ENCODE measurements around the gene SSB.
"Not testable (repeated sequence)": the region's sequence is repeated elsewhere in the genome, so short reads cannot be mapped to it uniquely, and the experiment has no call there.

Gene SSB

DNA sequence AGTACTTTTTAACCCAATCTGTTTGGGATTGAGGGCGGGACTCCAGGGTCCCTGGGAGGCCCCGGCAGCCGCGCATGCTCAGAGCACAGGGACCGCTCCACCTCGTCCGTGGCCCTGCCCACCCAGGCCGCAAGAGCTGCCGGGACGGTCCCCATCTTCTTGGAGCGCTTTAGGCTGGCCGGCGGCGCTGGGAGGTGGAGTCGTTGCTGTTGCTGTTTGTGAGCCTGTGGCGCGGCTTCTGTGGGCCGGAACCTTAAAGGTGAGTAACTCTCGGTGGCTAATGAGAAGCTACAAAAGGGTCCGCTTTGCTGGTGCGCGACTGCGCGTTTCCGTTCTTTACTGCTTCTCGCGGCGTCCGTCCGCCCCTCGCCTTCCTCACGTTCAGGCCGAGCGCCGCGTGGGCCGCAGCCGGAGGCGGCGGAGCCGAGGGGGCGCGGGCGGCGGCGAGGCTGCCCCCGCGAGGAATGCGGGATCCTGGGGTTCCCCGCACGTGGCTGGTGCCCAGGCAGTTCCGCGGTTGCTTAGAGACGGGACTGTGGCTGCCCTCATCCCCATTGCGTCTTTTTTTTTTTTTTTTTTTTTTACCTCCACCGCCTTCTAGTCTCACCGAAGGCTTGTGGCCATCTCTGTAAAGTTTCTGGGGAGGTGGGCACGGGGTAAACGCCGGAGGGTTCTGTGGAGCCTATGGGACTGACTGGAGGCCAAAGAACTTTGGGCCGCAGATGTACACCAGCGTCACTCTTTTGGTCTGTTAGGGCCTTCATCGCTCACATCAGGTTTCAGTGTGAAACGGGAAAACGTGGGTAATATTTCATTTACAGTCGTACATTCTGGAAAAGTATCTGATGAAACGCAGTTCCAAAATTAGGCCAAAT is at the start of gene SSB:
Gene SSB, plus strand, starts transcription at position 154 of the 875 bp plus-strand sequence. CDS start 2,090 bp downstream, outside the sequence.
- DNase-seq = peak; percentile 98

DNA sequence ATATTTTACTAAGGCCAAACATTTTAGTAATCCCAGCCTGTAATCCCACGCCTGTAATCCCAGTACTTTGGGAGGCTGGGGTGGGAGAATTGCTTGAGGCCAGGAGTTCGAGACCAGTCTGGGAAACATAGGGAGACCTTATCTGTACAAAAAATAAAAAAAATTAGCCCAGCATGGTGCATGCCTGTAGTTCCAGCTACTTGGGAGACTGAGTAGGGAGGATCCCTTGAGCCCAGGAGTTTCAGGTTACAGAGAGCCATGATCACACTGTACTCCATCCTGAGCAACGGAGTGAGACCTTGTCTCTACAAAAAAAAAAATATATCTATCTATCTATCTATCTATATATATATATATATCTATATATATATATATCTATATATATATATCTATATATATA is 45.9 kb upstream of the SSB start:
- DNase-seq = no peak

DNA sequence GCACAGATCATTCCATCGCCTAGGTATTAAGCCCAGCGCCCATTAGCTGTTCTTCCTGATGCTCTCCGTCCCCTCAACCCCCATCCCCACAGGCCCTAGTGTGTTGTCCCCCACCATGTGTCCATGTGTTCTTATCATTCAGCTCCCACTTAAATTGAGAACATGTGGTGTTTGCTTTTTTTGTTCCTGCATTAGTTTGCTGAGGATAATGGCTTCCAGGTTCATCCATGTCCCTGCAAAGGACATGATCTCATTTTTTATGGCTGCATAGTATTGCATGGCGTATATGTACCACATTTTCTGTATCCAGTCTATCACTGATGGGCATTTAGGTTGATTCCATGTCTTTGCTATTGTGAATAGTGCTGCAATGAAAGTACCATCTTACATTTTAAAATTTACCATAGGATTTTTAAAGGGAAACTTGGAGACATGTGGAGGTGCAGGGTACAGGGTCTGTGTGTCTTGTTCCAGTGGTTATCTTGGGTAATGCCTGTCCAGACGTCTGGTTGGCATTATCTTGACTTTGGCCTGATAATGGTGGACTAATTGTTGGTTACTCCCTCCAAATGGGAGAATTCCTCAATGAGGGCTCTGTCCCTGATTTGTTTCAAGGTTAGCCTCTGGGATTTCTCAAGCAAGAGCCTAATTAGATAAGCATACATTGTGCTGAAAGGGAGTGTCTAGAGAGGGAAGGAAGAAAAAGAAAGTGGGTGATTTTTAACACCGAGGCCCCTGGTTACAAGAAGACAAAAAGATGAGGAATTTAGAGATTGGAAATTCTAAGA is 43.4 kb upstream of the SSB start:
- DNase-seq = no peak

DNA sequence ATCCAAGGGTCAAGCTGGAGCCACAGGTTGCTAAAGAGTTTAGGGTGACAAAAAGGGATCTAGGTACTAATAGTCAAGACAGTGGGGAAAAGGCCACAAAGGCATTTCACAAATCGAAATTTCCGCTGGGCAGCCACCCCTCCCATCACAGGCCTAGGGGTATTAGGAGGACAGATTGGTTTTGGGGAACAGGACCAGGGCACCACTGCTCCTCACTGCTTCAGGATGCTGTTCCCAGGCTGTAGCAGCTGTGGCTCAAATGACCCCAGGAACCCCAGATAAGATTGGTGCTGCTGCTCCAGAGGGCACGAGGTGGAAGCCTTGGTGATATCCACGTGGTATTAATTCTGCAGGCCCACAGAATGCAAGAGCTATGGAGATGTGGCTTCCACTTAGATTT is 42.3 kb upstream of the SSB start:
- DNase-seq = no peak

DNA sequence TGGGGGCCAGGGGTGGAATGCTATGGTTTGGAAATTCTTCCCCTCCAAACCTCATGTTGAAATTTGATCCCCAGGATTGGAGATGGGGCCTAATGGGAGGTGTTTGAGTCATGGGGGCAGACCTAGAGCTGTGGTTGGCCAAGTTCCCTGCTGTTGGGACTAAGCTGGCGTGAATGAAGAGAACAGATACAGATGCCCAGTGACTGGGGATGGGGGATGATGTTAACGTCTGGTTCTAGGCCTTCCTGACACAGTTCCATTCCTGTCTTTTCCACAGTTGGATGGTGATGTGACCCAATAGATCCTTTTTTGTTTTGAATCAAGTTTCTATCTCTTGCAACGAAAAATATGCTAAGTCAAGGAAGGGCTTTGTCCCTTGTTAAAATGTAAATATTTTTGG is 41.3 kb upstream of the SSB start:
- DNase-seq = no peak

DNA sequence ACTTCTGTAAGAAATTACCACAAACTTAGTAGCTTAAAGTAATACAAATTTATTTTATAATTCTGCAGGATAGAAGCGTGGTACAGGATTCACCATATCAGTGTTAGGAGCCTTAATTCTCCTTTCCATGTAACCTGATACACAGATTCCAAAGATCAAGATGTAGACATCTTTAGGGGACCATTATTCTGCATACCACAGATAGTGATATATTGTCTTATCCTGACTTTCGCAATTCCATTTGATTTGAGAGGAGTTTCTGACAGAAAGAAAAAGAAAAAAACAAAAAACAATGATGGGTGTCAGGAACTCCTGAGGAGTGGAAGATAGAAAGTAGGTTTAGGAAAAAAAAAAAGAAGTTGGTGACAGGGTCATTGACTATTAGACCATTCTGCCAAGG is 40.9 kb upstream of the SSB start:
- no peak for DNase-seq

DNA sequence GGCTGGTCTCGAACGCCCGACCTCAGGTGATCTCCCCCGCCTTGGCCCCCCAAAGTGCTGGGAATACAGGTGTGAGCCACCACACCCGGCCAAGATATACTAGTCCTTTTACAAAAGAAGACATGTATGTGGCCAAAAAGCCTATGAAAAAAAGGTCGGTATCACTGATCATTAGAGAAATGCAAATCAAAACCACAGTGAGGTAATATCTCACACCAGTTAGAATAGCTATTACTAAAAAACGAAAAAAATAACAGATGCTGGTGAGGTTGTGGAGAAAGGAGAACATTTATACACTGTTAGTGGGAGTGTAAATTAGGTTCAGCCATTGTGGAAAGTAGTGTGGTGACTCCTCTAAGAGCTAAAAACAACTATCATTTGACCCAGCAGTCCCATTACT is 38.7 kb upstream of the SSB start:
- DNase-seq = no peak

DNA sequence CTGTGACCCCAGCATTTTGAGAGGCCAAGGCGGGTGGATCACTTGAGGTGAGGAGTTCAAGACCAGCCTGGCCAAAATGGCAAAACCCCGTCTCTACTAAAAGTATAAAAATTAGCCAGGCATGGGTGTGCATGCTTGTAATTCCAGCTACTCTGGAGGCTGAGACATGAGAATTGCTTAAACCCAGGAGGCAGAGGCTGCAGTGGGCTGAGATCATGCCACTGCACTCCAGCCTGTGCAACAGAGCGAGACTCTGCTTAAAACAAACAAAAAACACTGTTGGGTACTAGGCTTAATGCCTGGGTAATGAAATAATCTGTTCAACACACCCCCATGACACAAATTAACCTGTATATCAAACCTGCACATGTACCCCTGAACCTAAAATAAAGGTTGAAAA is 37.9 kb upstream of the SSB start:
- DNase-seq = not testable (repeated sequence)

DNA sequence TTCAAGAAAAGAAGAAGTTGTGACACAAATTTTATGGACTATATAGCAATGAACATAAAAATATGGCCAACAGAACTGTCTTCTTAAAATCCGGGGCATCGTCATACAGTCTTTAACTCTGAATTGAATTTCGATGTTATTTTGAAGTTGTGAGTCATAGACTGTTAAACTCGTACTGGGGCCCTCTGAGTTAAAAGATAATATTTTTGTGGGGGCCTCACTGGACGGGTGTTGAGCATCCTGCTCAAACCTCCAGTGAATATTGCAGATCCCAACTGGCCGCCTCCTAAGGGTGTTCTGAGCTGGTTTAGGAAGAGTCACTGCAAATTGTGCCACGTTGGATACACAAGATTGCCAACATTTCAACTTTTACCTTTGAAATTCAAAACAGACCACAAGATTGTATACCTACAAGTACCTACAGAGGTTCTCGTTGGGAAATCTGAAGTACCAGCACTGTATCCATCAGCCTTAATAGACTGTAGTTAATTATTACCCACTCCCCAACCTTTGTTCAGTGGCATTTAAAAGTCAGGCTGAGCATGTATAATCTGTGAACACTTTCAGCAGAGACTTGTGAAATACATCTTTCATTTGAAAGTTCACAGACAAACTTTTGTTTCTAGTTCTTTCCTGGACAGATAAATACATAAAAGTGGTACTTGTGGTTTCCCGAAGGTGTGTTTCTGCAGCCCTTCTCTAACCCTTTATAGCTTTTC is 37.3 kb upstream of the SSB start:
- no peak for DNase-seq

DNA sequence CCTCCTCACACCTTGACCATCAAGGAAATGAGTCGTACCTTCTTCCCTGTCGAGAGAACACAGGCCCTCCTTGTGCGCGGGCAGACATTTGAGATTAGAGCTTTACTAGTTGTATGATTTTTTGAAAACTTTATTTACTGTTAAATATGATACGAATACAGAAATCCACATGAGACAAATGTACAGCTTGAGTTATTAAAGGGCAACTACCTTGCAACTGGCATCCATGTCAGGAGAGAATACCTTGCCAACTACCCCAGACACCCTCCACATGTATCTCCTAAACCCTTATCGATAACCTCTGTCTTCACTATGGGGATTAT is 36.7 kb upstream of the SSB start:
- DNase-seq = no peak

DNA sequence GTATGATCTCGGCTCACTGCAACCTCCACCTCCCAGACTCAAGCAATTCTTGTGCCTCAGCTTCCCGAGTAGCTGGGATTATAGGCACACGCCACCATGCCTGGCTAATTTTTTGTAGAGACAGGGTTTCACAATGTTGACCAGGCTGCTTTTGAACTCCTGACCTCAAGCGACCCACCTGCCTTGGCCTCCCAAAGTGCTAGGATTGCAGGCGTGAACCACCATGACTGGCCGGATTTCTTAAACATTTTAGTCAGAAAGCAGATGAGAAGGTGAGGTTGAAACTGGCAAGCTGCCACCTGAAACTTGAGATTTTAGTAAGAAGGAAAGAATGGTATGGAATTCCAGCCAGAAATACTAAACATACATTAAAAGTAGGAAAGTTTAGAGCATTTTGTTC is 33.1 kb upstream of the SSB start:
- no peak for DNase-seq

DNA sequence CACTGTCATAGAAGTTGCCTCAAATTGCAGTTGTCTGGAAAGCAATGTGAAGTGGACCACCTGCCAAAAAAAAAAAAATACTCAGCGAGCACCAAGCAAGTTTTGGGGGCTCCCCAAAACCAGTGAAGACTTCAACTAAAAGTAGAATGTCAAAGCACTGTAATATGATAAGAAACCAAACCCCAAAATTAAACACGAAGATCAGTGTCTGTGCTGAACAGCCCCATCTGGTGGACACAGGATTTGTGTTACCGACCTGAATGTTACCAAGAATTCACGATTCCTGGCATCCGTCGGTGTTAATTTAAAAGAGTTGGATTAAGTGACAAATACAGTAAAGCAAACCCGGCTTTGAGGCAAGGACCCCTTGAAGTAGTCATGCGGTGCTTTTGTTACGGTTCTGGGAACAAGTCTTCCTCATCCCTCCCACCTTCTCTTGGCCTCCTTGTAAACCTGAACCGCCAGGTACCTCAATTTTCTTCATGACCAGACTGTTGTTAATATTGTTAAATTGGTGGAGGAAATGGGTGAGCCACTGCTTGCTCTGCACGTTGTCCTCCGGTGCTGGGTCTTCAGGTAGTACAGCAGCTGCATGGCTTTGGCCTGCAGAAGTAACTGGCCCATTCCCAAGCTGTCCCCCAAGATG is 31.3 kb upstream of the SSB start:
- peak; percentile 90 for DNase-seq

DNA sequence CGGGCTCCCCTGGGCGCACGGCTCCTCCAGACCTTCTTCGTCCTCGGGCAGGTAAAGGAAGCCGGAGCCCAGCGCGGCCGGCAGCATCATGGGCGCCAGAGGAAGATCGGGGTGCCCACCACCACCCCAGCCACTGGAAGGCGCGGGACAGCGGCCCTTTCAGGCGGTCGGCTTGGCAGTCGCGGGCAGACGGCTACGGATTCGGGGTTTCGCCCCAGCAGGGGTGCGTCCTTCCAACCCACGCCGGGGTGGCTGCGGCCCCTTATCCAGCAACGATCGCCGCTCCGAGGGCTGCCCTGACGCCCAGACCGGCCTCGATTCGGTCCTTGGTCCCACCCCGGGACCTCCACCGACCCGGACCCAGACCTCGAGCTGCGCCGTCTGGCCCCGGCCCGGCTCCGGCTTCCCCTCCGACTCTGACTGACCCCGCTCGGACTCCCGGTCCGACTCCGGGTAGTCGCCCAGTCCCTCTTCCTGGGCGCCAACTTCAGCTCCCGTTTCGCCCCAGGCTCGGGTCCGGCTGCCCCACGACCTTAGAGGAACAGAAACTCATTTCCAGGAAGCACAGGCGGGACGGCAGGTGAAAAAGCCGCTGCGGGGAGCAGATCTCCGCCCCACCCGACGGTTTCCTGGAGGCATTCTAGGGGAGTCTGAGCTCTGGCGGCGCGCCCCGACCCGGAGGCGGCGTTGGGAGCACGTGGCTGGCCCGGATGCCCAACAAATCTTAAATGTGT is 30.2 kb upstream of the SSB start:
- peak; percentile 56 for DNase-seq

DNA sequence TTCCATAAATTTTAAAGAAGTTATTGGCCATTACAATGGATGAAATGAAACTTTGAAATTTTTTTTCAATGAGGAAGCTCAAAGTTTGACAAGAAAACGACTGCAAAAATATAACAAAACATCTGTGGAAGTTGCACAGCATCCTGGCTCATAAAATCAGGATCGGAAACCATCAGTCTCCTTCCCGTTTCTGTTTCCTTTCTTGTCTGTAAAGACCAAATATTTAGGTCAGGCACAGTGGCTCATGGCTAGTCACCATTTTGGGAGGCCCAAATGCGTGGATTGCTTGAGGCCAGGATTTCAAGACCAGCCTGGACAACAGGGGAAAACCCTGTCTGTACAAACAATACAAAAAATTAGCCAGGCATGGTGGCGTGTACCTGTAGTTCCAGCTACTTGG is 27.6 kb upstream of the SSB start:
- DNase-seq = no peak

DNA sequence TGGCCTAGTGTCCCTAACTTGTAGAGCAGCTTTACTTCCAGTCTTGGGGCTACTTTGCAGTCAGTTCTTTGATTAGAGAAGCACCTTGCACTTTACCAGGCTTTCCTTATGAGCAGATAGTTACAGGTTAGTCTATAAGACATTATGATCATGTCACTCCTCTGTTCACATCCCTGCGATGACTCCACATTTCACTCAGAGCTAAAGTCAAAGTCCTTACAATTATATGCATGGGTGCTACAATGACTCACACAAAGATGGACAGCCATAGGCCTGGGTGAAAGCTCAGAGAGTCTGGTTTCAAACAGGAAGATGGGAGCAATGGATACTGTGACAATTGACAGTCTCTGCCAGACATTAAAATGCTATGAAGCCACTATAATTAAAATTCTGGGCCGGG is 27.1 kb upstream of the SSB start:
- DNase-seq = no peak

DNA sequence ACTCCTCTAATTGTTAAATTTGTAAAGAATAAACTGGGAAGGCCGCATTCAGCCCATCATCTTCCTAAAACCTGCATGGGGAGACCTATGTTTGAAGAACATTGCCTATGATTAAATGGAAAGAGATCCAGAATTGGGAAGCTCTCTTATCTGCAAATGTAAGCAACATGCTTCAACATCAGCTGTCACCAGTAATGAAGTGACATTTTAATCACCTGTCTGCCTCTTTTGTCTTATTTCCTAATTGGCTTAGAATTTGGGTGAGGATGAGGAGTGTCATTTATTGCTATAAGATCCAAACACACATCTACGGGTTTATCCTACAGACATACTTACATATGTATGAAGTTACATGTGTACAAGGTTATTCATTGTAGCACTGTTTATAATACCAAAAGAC is 26.0 kb upstream of the SSB start:
- DNase-seq = no peak

DNA sequence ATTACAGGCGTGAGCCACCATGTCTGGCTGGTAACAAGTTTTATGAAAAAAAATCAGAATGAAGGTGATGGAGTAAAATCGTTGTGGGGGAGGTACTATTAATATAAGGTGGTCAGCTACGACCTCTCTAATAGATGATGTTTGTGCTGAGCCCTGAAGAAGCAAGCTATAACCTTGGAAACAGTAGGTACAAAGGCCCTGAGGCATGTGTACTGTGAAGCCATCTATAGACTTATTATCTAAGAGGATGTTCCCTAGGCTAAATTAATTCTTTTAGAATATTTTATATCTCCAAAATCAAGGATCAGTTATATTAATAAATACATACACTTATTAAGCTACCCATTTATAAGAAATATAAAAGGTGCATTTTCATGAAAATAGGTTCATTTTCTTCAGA is 23.3 kb upstream of the SSB start:
- no peak for DNase-seq

DNA sequence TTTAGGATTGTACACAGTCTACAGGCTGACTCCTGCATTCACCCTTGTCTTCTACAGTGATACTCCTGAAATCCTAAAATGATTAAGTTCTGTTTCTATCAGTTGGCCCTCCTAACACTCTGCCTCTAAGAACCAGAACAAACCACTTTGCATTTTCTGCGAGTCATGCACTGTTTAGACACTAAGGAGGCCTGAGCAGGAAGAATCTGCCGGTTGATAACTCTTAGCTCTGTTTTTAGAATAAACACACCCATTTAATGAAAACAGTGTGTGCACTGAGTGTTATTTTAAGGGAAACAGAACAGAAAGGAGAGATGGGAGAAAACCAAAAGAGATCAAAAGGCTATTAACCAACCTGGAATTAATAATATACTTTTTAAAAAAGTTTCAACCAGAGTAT is 22.9 kb upstream of the SSB start:
- peak; percentile 76 for DNase-seq

DNA sequence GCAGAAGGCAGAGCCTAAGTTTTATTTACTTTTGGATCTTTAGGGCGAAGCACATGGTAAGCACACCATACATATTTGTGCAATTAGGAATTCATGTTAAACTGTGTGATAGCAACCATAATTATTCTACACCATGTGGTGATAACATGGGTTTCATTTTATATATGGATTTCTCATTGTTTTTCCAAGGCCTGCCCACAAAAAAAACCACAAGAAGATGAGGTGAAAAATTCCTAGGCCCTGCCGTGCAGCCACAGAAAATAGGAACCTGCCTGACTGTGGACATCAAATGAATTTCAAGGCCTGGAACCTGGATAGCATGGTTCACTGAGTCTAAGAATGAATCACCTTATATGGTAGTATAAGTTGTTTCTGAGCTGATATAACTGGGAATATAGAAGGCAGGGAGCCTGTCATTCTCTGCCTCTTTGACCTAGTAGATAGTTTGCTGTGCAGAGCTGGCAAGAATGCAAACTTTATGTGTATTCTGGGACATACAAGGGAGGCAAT is 22.4 kb upstream of the SSB start:
- DNase-seq = no peak

DNA sequence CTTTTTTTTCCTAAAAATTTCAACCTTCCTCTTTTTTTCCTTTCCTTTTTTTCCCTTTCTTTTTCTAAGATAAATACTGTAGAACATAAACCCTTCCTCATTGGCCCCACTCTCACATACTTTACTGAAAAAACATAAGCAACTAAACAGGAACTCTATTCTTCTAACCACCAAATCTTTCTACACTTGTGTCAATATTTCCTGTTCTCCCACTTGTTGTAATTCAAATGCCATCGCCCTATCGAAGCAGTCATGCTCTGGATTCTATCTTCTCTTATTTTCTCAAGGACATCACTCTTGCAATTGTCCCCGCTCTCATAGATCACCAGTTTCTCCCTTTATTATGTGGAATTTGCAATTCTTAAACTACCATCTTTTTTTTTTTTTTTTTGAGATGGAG is 20.2 kb upstream of the SSB start:
- peak; percentile 33 for DNase-seq

DNA sequence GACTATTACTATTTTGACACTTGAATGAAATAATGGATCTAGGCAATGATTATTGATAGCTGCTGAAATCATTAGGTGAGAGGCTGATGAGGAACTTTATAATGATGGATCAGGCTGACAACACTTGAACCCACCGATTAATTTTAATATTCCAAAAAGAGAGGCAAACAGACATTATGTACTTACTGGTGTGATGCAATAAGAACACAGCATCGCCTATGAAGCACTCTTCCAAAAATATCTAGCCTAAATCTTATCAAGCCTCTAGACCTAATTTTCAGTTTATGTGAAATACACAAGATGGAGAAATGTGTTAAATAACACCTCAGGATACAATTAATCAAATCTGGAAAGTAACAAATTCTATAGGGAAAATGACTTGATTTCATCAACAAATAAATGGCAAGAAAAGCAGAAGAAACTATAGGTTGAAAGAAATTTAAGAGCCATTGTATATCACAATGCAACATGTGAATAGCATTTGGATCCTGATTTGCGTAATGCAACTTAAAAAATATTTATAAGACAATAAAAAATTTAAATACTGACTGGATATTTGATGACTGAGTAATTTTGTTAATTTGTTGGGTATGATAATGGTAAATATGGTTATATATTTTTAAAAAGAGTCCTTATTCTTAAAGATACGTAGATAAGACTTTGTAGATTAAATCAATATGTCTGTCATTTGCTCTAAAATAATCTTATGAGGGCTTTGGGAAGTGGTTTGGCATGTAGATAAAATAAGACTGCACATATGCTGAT is 17.2 kb upstream of the SSB start:
- no peak for DNase-seq

DNA sequence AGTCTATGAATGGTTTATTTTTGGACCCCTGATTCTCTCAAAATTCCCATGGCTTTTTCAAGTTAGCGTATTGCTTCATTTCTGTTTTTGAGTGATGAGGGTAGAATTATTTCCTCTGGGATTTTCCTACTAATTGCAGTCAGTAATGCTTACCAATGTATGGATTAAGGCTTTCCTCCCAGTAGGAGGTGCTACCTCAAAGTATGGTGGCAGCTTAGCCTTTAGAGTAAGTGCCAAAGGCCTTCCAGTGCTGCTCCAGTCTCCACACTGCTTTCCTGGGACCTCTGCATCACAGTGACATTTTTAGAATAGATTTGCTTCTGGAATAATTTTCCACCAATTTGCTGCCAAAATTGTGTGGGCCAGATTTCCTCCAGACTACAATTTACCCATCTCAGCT is 16.2 kb upstream of the SSB start:
- no peak for DNase-seq

All from hematopoietic multipotent progenitor cell treated with erythropoietin and hydrocortisone succinate and interleukin-3 and kit ligand, for 4 days (in vitro differentiated cells).